Heart right ventricle (tissue), 16 donors: ENCODE results near the gene MMP23B. TPM values are rescaled to one million over a fixed set of nuclear protein-coding genes. Genes with fewer than 3 reads are reported as not detected.

Experiments used
- ATAC-seq, 8 donors: fragments of 200-7000 bp; cut with Tn5 transposase; one replicate each; pipeline ENCODE4 v1.9.1; 2020; ENCODE audit warnings: mild to moderate bottlenecking in 8 of 8, moderate library complexity in 8 of 8, moderate number of reproducible peaks in 1 of 8
- DNase-seq, 2 donors: peaks; one replicate each; pipeline ENCODE4 v3.0.0-alpha.2; 2020
- H3K27ac ChIP-seq, 10 donors: fragments of 200-600 bp; sonication (generic) in 2 of 10; one replicate each; pipeline versions ENCODE4 v1.5.0 to v1.8.0; 2020 to 2022; ENCODE audit warnings: mild to moderate bottlenecking in 3 of 10
- H3K27me3 ChIP-seq, 7 donors: fragments of 200-600 bp; one replicate each; pipeline ENCODE4 v1.8.0; 2021 to 2022; ENCODE audit warnings: mild to moderate bottlenecking in 2 of 7
- H3K36me3 ChIP-seq, 9 donors: fragments of 200-600 bp; sonication (generic) in 1 of 9; one replicate each; pipeline versions ENCODE4 v1.5.0 to v1.8.0; 2020 to 2022; ENCODE audit warnings: mild to moderate bottlenecking in 2 of 9
- H3K4me1 ChIP-seq, 9 donors: fragments of 200-600 bp; sonication (generic) in 1 of 9; one replicate each; pipeline versions ENCODE4 v1.5.0 to v1.8.0; 2020 to 2022; ENCODE audit warnings: mild to moderate bottlenecking in 4 of 9
- H3K4me3 ChIP-seq, 10 donors: fragments of 200-600 bp; sonication (generic) in 2 of 10; one replicate each; pipeline versions ENCODE4 v1.5.0 to v1.8.0; 2020 to 2022; ENCODE audit warnings: mild to moderate bottlenecking in 7 of 10, moderate library complexity in 2 of 10
- H3K9me3 ChIP-seq, 11 donors: fragments of 200-600 bp in 10 of 11; sonication (generic) in 2 of 11; one replicate each; pipeline versions ENCODE4 v1.5.0 to v1.8.0; 2013 to 2022; ENCODE audit warnings: mild to moderate bottlenecking in 2 of 11, control low read depth in 1 of 11, moderate library complexity in 1 of 11
- WGBS, 2 donors: extraction: QIAGEN DNeasy Blood & Tissue Kit; methylation state at CpG; one replicate each; pipeline ENCODE4 v1.1.7; 2013; ENCODE audit warnings: inconsistent platforms in 1 of 2; 5-methylcytosine and 5-hydroxymethylcytosine counted together
- intact Hi-C, 10 donors: fragments of 100-400 bp; cut with DNase I; formaldehyde crosslinking; loops; one replicate each; pipeline versions ENCODE4 v1.11.1 to v1.14.2; 2022
- polyA plus RNA-seq, 2 donors: library from polyadenylated mRNA; stranded (reverse); fragments of 200-250 nt; gene quantifications; one replicate each; pipeline ENCODE4 v1.2.3, GENCODE V29; 2013
- total RNA-seq, 10 donors: library from RNA; stranded (reverse); fragmentation: NEBNext Ultra II Directional in 3 of 10; extraction: Animal tissue kit (Norgen Biotek cat#: 25700) in 3 of 10; gene quantifications; one replicate each; pipeline versions ENCODE4 v1.2.1 to v1.2.4, GENCODE V29; 2021 to 2023
- TF ChIP-seq, protein P1 (sequence below), 9 donors: fragments of 200-600 bp; sonication (generic) in 2 of 9; IDR thresholded peaks; one replicate each; pipeline versions ENCODE4 v1.5.0 to v1.8.0; 2021 to 2022; ENCODE audit warnings: antibody characterized with exemption in 9 of 9, mild to moderate bottlenecking in 5 of 9, moderate library complexity in 1 of 9
- donor health status: Arrhythmogenic right ventricular cardiomyopathy.
- donor health status: ischemic (EF 13 %, LVEDD 7.1; RV severe dilation, severe dysfunction).
- donor health status: healthy with polysubstance abuse.
- donor health status: DM: no; HTN: yes; CAD: no.
- donor health status: DM: no; HTN: no; CAD: no.
- donor health status: ischemic (EF 25% LVEDD 6.9; RV normal size, moderate dysfunction).
- donor health status: ischemic (EF 25% LVEDD 5.7; RV mildly dilated, moderate dysfunction).
- donor health status: healthy.
- donor health status: DM: yes; HTN: yes; CAD: no.
- donor health status: Ischemic cardiomyopathy.
- donor health status: ischemic (EF 35%, LVEDD 5.7; RV mildly dilated, moderate dysfunction).
- donor health status: nonischemic (EF 11% LVEDD 7.7; RV severe dilation, severe dysfunction).
- donor health status: DM: yes; HTN: yes; CAD: no.
- donor health status: PGD.
- donor health status: ischemic (EF 29% LVEDD 5.4; RV normal size, mild dysfunction).
- donor health status: nonischemic (EF 23%, LVEDD 6.1; RV moderate dilation, normal function).

MMP23B gene
- total and polyA plus RNA-seq, 12 donors: 14.2 to 113 (median 63.1) TPM

DNA sequence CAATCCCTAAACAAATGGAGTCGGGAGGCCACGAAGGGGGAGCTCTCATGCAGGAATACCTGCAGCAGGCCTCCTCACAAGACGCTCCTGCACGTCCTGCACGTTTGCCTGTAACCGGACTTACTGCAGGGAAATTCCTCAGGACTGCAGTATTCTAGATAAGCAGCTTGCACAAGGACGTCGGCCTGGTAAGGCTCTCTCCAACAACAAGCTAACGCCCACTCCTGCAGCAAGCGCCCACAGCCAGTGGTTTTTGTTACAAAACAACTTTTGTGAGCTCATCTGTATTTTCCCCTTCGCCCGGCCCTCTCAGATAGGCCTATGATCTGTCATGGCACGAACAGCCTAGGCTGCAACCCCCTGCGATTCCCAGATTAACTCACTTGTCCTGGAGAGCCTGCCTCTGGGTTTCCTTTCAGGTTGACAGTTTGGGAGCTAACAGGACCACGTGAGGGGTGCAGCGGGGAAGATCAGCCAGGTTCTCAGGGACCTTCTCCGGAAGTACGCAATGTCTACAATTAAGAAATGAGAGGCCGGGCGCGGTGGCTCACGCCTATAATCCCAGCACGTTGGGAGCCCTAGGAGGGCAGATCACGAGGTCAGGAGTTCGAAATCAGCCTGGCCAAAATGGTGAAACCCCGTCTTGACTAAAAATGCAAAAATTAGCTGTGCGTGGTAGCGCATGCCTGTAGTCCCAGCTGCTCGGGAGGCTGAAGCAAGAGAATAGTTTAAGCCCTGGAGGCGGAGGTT lies 17.6 kb upstream of the MMP23B start:
- WGBS, 2 donors: 6 to 12% methylated on average over 30 of the region's 30 CpGs
- Histone ChIP-seq H3K27me3 (no peaks in the 10 kb centered on the region), H3K4me1 (peaks cover 7 to 44% (median 32%) of the 10 kb centered on the region in 9 donors), H3K36me3 (peaks cover 0 to 24% (median 0%) of the 10 kb centered on the region in 9 donors), H3K9me3 (no peaks in the 10 kb centered on the region), H3K4me3 (peak overlapping the region; percentile 89 to 100 (median 97)), H3K27ac (peak overlapping the region in 9 of 10 donors; percentile 98 to 100 (median 100))
- DNase-seq (peak in 1 of 2 donors; percentile 15), ATAC-seq (peak in 4 of 8 donors; percentile 1 to 6 (median 4))
- TF ChIP-seq, protein P1, sequence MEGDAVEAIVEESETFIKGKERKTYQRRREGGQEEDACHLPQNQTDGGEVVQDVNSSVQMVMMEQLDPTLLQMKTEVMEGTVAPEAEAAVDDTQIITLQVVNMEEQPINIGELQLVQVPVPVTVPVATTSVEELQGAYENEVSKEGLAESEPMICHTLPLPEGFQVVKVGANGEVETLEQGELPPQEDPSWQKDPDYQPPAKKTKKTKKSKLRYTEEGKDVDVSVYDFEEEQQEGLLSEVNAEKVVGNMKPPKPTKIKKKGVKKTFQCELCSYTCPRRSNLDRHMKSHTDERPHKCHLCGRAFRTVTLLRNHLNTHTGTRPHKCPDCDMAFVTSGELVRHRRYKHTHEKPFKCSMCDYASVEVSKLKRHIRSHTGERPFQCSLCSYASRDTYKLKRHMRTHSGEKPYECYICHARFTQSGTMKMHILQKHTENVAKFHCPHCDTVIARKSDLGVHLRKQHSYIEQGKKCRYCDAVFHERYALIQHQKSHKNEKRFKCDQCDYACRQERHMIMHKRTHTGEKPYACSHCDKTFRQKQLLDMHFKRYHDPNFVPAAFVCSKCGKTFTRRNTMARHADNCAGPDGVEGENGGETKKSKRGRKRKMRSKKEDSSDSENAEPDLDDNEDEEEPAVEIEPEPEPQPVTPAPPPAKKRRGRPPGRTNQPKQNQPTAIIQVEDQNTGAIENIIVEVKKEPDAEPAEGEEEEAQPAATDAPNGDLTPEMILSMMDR (IDR thresholded peaks at IDR 0.05): no peak
- intact Hi-C loops: loop anchor here in 5 of 10 donors (2.0 to 5.0 kb wide), 2 partner anchors 37 to 40 kb away; partner anchors contain the start of gene SSU72 (in 1 of the 5)

DNA sequence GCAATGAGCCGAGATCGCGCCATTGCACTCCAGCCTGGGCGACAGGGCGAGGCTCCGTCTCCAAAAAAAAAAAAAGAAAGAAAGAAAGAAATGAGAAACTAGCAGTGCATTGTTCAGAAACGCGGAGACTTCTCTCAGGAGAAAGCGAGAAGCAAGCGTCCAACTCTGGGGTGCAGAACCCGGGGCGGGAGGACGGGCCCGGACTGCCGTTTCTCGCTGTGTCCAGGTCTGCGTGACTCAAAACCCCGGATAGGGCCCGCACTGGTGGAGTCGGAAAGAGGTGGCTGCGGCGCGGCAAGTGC lies 17.1 kb upstream of the MMP23B start:
- H3K27ac ChIP-seq: peak overlapping the region in 9 of 10 donors; percentile 98 to 100 (median 100)
- WGBS, 2 donors: 0 to 1% methylated on average over 23 of the region's 23 CpGs
- intact Hi-C loops: loop anchor here in 5 of 10 donors (2.0 to 5.0 kb wide), 2 partner anchors 38 to 40 kb away; partner anchors contain the start of gene SSU72 (in 1 of the 5)
- no peaks in the 10 kb centered on the region for H3K27me3 ChIP-seq
- peaks cover 7 to 49% (median 36%) of the 10 kb centered on the region in 9 donors for H3K4me1 ChIP-seq
- TF ChIP-seq, protein P1 (IDR thresholded peaks at IDR 0.05): no peak
- H3K36me3 ChIP-seq: peaks cover 0 to 24% (median 0%) of the 10 kb centered on the region in 9 donors
- DNase-seq (no peak), ATAC-seq (no peak)
- H3K9me3 ChIP-seq: no peaks in the 10 kb centered on the region
- peak overlapping the region; percentile 89 to 100 (median 97) for H3K4me3 ChIP-seq

DNA sequence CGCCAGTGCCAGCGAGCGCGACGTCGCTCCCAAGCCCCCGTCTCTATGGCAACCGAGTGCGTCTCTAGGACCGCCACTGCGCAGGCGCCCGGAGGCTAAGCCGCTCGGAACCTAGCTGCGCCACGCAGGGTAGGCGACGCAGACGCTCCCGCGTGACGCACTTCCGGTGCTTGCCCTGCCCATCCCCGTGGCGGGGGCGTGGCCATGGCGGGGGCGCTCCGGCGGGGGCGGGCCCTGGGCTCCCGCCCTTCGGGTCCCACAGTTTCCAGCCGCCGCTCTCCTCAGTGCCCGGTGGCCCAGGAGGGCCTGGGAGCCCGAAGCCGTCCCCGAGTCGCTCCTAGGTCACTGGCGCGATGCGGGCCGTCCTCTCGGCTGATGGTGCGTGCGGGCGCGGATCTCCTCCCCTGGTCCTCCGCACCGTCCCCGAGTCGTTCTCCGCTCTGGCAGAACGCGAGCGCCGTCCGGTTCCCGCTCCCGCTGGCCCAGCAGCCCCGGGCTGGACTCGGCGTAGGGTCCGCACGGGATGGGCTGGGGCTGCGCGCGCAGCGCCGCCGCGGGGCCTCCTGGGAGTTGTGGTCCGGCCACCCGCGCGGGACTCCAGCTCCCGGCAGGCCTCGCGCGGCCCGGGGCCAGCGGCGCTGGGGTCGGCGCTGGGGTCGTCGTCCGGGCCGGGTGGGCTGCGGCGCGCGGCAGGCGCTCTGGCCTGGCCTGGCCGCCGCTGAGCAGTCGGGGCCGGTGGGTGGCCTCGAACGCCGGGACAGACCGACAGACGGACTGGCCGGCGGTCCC lies 16.5 kb upstream of the MMP23B start, which contains the start of gene MIB2:
Gene MIB2 (plus strand): TSS at position 245 of the 789 bp plus-strand sequence. CDS start 7,953 bp downstream, outside the sequence.
- no peaks in the 10 kb centered on the region for H3K9me3 ChIP-seq
- peaks cover 0 to 24% (median 0%) of the 10 kb centered on the region in 9 donors for H3K36me3 ChIP-seq
- peak within 1 kb of the TSS; percentile 89 to 100 (median 97) for H3K4me3 ChIP-seq
- WGBS, 2 donors: 0% methylated on average over 98 to 107 of the region's 107 CpGs
- peak within 1 kb of the TSS; percentile 98 to 100 (median 100) for H3K27ac ChIP-seq
- peak; percentile 93 to 97 for DNase-seq
- intact Hi-C loops: loop anchor here in 1 of 10 donors (2.0 kb wide), 1 partner anchor 41 kb away; the partner anchor contains the start of gene SSU72
- ATAC-seq: peak; percentile 94 to 97 (median 96)
- peaks cover 7 to 54% (median 41%) of the 10 kb centered on the region in 9 donors for H3K4me1 ChIP-seq
- H3K27me3 ChIP-seq: no peaks in the 10 kb centered on the region
- TF ChIP-seq, protein P1 (IDR thresholded peaks at IDR 0.05): no peak
